Osteoblast (primary cell): ENCODE results near the gene MYO1F. TPM values are rescaled to one million over a fixed set of nuclear protein-coding genes. Genes with fewer than 3 reads are reported as not detected.

Experiments
- DNase-seq: peaks from one replicate; pipeline ENCODE4 v3.0.0; 2011; ENCODE audit warnings: low spot score, mixed read lengths; ENCODE audit not compliant: insufficient read length; ENCODE audit errors: missing footprints
- H2AFZ ChIP-seq: 2 replicates; pipeline ENCODE4 v1.6.0; 2011; ENCODE audit warnings: mild to moderate bottlenecking, low read length
- H3K27ac ChIP-seq: 2 replicates; pipeline ENCODE4 v1.5.1; 2011; ENCODE audit warnings: mild to moderate bottlenecking, low read depth, low read length, moderate library complexity
- H3K27me3 ChIP-seq: 2 replicates; pipeline ENCODE4 v1.6.0; 2012; ENCODE audit warnings: mild to moderate bottlenecking, control low read depth, inconsistent platforms, low read length, moderate library complexity; ENCODE audit not compliant: insufficient read depth
- H3K36me3 ChIP-seq: 2 replicates; pipeline ENCODE4 v1.5.1; 2011; ENCODE audit warnings: mild to moderate bottlenecking, low read length, control low read depth, moderate library complexity; ENCODE audit not compliant: insufficient read depth
- H3K4me1 ChIP-seq: 2 replicates; pipeline ENCODE4 v1.5.1; 2011; ENCODE audit warnings: mild to moderate bottlenecking, low read length, control low read depth, moderate library complexity; ENCODE audit not compliant: insufficient read depth
- H3K4me2 ChIP-seq: 2 replicates; pipeline ENCODE4 v1.6.0; 2011; ENCODE audit warnings: mild to moderate bottlenecking, low read length; ENCODE audit not compliant: insufficient read depth
- H3K4me3 ChIP-seq: fragments of 200-600 bp; sonication (generic); 3 replicates; pipeline ENCODE4 v1.5.1; 2012; ENCODE audit warnings: mild to moderate bottlenecking, low read length, inconsistent platforms; ENCODE audit not compliant: insufficient read depth
- H3K79me2 ChIP-seq: 2 replicates; pipeline ENCODE4 v1.6.0; 2012; ENCODE audit warnings: mild to moderate bottlenecking, low read length, control low read depth, inconsistent platforms; ENCODE audit not compliant: insufficient read depth
- H3K9me3 ChIP-seq: 2 replicates; pipeline ENCODE4 v1.5.1; 2011; ENCODE audit warnings: low read depth, low read length, control low read depth
- H4K20me1 ChIP-seq: 2 replicates; pipeline ENCODE4 v1.6.0; 2012; ENCODE audit warnings: mild to moderate bottlenecking, low read length, control low read depth; ENCODE audit not compliant: insufficient read depth
- total RNA-seq: library from RNA; depleted of rRNA; stranded (reverse); fragments of >200 nt; gene quantifications from 2 replicates; pipeline ENCODE4 v1.2.3, GENCODE V29; 2012
- TF ChIP-seq, protein P1 (sequence below): IDR thresholded peaks from 2 replicates; pipeline ENCODE4 v1.5.1; 2011; ENCODE audit warnings: mild to moderate bottlenecking, low read depth, low read length, moderate library complexity; ENCODE audit errors: extremely low read depth

Gene MYO1F
- total RNA-seq, 1 donor: 0.72 TPM

DNA sequence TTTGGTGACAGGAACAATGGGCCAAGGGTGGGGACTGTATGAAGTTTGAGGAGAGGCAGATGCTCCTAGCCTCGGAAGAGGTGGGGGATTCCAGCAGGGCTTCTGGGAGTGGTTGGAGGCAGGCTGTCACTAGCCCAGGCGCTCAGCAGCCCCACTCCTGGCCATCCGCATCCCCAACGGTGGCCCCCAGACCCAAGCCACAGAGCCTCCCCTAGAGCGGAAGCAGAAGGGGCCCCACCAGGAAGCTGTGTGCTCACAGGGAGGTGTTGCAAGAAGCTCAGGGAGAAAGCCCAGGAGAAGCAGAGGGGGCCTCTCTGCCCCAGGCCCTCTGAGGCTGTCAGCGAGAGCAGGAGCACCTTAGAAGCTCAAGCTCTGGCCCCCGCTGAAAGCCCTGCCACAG, 83.1 kb downstream of the MYO1F start:
- H3K79me2 ChIP-seq: no peaks in the 10 kb centered on the region
- peaks cover under 1% of the 10 kb centered on the region for H3K36me3 ChIP-seq
- H3K4me3 ChIP-seq: no peak overlapping the region
- no peaks in the 10 kb centered on the region for H4K20me1 ChIP-seq
- H3K27ac ChIP-seq: no peak overlapping the region
- TF ChIP-seq, protein P1, sequence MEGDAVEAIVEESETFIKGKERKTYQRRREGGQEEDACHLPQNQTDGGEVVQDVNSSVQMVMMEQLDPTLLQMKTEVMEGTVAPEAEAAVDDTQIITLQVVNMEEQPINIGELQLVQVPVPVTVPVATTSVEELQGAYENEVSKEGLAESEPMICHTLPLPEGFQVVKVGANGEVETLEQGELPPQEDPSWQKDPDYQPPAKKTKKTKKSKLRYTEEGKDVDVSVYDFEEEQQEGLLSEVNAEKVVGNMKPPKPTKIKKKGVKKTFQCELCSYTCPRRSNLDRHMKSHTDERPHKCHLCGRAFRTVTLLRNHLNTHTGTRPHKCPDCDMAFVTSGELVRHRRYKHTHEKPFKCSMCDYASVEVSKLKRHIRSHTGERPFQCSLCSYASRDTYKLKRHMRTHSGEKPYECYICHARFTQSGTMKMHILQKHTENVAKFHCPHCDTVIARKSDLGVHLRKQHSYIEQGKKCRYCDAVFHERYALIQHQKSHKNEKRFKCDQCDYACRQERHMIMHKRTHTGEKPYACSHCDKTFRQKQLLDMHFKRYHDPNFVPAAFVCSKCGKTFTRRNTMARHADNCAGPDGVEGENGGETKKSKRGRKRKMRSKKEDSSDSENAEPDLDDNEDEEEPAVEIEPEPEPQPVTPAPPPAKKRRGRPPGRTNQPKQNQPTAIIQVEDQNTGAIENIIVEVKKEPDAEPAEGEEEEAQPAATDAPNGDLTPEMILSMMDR: no peak
- no peak for DNase-seq
- H3K27me3 ChIP-seq: no peaks in the 10 kb centered on the region
- H3K4me1 ChIP-seq: no peaks in the 10 kb centered on the region
- H3K4me2 ChIP-seq: no peak overlapping the region
- H2AFZ ChIP-seq: no peak overlapping the region
- H3K9me3 ChIP-seq: no peaks in the 10 kb centered on the region

DNA sequence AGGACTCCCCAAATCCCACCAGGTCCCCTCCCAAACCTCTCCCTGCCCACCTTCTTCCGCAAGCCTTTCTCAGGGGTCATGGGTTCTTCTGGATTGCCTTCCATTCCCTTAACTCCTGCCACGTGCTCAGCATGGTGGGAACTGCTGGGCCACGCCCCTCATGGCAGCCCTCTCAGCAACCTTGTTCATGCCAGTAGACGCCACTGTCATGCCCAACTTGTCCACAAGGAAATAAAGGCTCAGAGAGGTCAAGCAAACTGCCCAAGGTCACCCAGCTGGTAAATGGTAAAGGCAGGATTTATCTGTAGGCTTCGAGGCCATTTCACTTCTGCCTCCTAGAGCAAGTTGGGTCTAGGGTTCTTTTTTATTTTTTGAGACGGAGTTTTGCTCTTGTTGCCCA, 85.7 kb downstream of the MYO1F start:
- Histone ChIP-seq H3K36me3 (peaks cover 26% of the 10 kb centered on the region), H3K27ac (no peak overlapping the region), H3K4me2 (no peak overlapping the region), H3K4me3 (no peak overlapping the region), H4K20me1 (peaks cover 11% of the 10 kb centered on the region), H2AFZ (no peak overlapping the region), H3K27me3 (no peaks in the 10 kb centered on the region), H3K9me3 (no peaks in the 10 kb centered on the region), H3K79me2 (no peaks in the 10 kb centered on the region), H3K4me1 (no peaks in the 10 kb centered on the region)
- DNase-seq: peak; percentile 17
- TF ChIP-seq, protein P1: no peak

DNA sequence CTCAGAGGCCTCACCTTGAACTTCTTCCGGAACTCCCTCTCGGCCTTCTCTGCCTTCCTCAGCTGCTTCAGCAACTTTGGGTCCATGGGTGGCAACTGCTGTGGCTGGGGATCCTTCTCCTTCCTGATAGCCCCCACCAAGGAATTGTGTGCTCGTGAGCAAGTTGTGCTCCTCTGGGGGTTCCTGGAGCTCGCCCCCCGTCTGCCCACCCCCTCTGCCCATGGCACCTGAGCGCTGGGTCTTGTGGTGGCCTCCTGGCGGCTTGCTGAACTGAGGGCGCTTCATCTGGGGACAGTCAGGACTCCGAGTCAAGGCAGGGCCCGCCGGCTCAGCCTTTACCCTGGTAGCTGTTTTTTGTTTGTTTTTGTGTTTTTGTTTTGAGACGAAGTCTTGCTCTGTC, 86.4 kb downstream of the MYO1F start:
- peaks cover 13% of the 10 kb centered on the region for H4K20me1 ChIP-seq
- no peaks in the 10 kb centered on the region for H3K27me3 ChIP-seq
- no peak overlapping the region for H3K27ac ChIP-seq
- H3K4me2 ChIP-seq: no peak overlapping the region
- H3K79me2 ChIP-seq: peaks cover 3% of the 10 kb centered on the region
- H3K9me3 ChIP-seq: no peaks in the 10 kb centered on the region
- no peaks in the 10 kb centered on the region for H3K4me1 ChIP-seq
- DNase-seq: peak; percentile 73
- TF ChIP-seq, protein P1: no peak
- H2AFZ ChIP-seq: no peak overlapping the region
- no peak overlapping the region for H3K4me3 ChIP-seq
- peaks cover 33% of the 10 kb centered on the region for H3K36me3 ChIP-seq

DNA sequence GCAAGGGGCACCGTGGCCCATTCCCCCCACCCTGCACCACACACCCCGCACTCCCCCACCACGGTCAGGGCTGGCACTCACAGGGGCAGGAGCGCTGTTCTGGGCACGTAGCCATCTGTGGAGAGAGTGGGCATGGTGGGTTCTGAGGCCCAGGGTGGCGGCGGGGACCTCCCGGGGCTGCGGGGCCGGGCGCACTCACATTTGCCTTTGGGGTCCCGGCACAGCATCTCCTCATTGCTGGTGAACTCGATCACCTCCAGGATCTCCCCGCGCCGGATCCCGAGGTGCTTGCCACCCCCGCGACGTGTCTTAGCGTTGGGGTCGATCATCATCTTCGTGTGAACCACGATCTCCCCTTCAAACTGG, 86.9 kb downstream of the MYO1F start:
- TF ChIP-seq, protein P1: no peak
- Histone ChIP-seq H3K36me3 (peaks cover 38% of the 10 kb centered on the region), H2AFZ (no peak overlapping the region), H3K4me1 (no peaks in the 10 kb centered on the region), H4K20me1 (peaks cover 14% of the 10 kb centered on the region), H3K27me3 (no peaks in the 10 kb centered on the region), H3K79me2 (peaks cover 8% of the 10 kb centered on the region), H3K4me2 (no peak overlapping the region), H3K27ac (no peak overlapping the region), H3K9me3 (no peaks in the 10 kb centered on the region), H3K4me3 (no peak overlapping the region)
- DNase-seq: no peak
